Stimulated activated CD8-positive, alpha-beta memory T cell treated with anti-CD3 and anti-CD28 coated beads, Interleukin-4, amount 100 ng/mL, for 1 hour (primary cell): Measurements from ENCODE around the gene ALX4.

Experiments
- DNase-seq, 2 donors: peaks; one replicate each; pipeline ENCODE4 v3.0.0-alpha.2; 2020; ENCODE audit warnings: low read depth in 2 of 2, low spot score in 1 of 2

Gene ALX4

DNA sequence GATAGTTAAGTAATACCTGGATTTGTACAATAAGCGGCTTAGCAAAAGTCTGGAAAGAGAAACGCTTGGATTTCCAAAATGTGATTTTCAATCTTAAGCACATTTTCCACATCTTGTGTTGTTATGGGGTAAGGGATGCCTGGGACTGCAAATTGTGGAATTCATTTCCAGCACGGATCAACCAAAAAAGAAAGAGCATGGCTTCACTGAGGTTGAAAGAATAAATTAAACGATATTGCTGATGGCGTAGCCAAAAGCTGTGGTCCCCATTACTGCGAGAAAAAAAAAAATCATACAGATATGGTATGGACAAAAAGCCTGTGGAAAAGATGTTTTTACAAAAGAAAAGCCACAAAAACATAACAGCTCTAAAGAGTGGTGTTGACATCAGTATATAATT, 26.0 kb upstream of the ALX4 start:
- no peak for DNase-seq

DNA sequence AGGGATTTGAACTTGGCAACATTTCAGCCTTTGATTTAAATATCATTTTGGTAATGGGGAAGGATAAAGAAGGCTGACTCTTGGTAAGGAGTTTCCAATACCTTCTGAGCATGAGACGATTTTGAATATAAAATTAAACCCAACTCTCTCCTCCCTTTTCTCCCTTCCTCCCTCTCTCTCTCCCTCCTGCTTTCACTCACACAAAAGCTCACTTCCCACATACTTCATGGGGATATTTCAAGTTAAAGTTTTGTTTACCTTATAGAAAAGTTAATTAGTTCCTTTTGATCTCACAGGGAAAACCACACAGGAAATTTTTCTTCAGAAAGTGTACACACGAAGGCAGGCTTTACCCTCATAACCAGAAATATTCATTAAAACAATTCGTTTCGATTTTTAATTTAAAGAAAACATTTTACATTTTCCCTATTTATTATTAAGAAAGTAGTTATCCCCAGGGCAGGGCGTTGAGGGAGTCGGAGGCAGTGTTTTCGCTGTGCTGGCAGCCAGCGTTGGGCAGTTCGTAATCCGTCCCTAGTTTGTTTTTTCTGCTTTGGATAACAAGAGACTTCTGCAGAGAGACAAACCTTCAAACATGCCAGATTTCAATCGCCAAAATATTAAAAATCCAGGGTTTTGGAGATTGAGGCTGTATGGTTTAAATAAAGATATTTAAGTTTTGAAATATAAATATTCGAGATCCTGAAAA, 25.3 kb upstream of the ALX4 start:
- DNase-seq, result no peak

DNA sequence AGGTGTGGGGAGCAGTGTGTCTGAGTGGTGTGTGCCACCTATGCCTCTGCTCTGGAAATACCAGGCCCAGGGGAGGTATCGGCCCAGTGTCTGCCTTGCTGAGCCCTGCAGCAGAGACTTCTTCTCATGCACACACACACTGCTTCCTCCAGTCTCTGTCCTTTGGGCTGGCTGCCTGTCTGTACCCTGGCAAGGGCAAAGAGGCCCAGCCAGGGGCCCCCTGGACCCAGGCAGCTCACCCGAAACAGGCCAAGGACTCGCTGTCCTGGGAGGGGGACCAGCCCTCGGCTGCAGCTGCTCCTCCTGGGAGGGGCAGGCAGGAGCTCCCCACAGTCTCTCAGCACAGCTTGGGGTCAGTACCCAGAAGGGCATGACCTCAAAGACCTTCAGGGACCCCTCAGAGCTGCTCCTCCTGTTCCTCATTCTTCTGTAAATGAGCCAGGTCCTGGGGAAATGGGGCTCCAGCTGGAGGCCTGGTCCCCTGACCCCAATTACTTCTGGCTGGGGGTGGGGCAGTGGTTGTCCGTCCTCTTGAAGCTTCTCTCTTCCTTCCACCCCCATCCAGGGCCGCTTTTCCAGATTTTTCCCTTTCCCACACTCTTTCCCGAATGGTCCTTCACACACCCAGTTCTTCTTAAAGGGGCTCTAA, 24.5 kb upstream of the ALX4 start:
- no peak for DNase-seq

GRCh38 chr11:44333271-44334218, 23.6 kb upstream of the ALX4 start:
- no peak for DNase-seq

DNA sequence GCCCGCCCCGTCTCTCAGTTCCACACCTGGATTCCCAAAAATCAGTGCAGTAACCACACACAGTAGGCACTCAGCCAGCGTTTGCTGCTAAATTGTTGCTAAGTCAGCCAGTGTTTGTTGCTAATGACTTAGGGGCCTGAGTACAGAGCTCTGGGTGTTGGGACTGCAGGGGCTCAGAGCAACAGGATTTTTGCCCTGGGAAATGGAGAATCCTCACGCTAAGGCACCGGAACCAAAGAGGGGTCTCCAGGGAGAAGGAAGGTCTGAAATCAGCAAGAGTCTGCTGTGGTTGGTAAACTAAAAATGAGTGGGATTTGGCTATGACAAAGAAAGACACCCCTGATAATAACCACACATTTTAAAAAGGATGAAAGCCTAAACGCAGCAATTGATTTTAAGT, 22.7 kb upstream of the ALX4 start:
- DNase-seq, result no peak

DNA sequence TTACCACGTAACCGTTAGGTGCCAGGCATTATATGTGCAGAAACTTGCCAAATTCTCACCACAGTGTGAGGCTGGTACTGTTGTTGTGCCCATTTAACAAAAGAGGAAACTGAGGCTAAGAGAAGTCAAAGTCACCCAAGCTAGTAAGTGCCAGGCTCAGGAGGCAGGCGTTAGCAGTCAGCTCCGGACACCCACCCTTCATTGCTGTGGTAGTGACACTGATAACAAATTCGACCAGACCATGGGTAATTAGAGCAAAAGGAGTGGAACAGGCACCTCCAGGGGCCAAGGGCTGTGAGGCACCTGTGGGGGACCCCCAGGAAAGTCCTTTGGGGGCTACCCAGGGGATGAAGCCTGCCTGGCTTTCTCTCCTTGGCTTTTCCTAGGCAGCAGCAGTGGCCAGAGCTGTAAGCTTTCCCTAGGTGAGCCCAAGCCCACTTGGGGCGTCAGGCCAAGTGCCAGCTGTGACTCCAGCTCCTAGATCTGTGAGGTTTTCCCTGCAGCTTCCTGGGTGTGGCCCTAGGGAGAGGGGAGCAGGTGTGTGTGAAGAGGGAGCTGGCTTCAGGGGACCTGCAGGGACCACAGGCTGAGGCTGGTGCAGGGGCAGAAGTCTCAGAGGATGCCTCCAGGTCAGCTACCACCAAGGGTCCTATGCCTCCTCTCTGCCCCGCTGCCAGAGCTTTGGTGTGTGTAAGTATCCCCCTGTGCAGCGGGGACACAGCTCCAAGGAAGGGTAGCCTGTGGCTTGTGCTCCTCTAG, 19.7 kb upstream of the ALX4 start:
- no peak for DNase-seq

GRCh38 chr11:44328138-44328660, 18.3 kb upstream of the ALX4 start:
- no peak for DNase-seq

GRCh38 chr11:44327730-44328129, 17.8 kb upstream of the ALX4 start:
- DNase-seq, result no peak

- no peak for DNase-seq
Measured at GRCh38 chr11:44326615-44327475, 16.9 kb upstream of the ALX4 start.

GRCh38 chr11:44325698-44326097, 15.8 kb upstream of the ALX4 start:
- no peak for DNase-seq

DNA sequence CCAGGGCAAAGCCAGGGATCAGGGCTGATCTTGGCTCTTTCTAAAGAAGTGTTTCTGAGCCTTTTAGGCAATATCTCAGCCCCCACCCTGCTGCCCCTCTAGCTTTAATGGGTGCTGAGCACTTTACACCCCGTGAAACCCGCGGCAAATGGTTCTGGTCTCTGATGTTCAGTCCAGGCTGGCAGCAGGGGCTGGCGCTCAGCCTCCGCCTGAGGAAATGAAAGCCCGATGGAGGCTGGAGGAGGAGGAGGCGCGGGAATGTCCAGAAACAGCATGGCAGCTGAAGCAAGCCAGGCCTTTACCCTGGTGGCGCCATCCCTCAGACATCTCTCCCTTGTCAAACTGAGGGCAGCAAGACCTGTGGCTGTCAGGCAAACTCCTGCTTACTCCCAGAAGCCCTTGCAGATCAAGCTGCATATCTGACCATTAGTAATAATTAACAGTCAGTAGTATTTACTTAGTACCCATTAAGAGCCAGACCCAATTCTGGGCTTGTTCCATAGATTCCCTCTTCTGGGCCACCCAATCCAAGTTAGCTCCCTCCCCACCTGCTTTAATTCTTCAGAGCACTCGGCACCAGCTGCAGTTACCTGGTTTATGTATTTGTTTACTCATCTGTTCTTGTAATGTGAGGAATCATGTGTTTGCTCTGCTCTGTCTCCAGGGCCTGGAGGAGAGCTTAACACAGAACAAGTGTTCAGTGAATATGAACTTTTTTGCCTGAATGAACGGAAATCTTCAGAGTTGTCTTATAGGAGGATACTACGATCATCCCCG, 15.0 kb upstream of the ALX4 start:
- DNase-seq, result no peak

GRCh38 chr11:44324222-44324621, 14.3 kb upstream of the ALX4 start:
- no peak for DNase-seq

GRCh38 chr11:44322243-44322642, 12.3 kb upstream of the ALX4 start:
- DNase-seq, result no peak

- no peak for DNase-seq
Measured at GRCh38 chr11:44321059-44321458, 11.1 kb upstream of the ALX4 start.

GRCh38 chr11:44320289-44320973, 10.5 kb upstream of the ALX4 start:
- DNase-seq, result no peak

- DNase-seq, result no peak
Measured at GRCh38 chr11:44319552-44320288, 9.8 kb upstream of the ALX4 start.

GRCh38 chr11:44319170-44319551, 9.2 kb upstream of the ALX4 start:
- DNase-seq, result no peak

GRCh38 chr11:44318369-44318768, 8.4 kb upstream of the ALX4 start:
- DNase-seq, result no peak
